Activated gamma-delta T cell treated with anti-CD3 and anti-CD28 coated beads, Interleukin-2, amount 50 U/mL, for 16 hours (primary cell): ENCODE measurements around the gene RNF215.
"Not testable (repeated sequence)": the region's sequence is repeated elsewhere in the genome, so short reads cannot be mapped to it uniquely, and the experiment has no call there.

Experiments used
- DNase-seq: peaks from one replicate; pipeline ENCODE4 v3.0.0-alpha.2; 2020; ENCODE audit warnings: low read depth

RNF215 gene

GRCh38 chr22:30420347-30421125, 33.3 kb upstream of the RNF215 start:
- no peak for DNase-seq

GRCh38 chr22:30416837-30417236, 29.6 kb upstream of the RNF215 start:
- no peak for DNase-seq

GRCh38 chr22:30416403-30416802, 29.2 kb upstream of the RNF215 start:
- no peak for DNase-seq

GRCh38 chr22:30414525-30415047, 27.4 kb upstream of the RNF215 start:
- no peak for DNase-seq

- no peak for DNase-seq
Measured at GRCh38 chr22:30413745-30414524, 26.7 kb upstream of the RNF215 start.

- no peak for DNase-seq
Measured at GRCh38 chr22:30413001-30413400, 25.8 kb upstream of the RNF215 start.

- no peak for DNase-seq
Measured at GRCh38 chr22:30411780-30412179, 24.6 kb upstream of the RNF215 start.

- no peak for DNase-seq
Measured at GRCh38 chr22:30408388-30409102, 21.3 kb upstream of the RNF215 start.

- DNase-seq = no peak
Measured at GRCh38 chr22:30406400-30406799, 19.2 kb upstream of the RNF215 start.

GRCh38 chr22:30405731-30406130, 18.5 kb upstream of the RNF215 start:
- DNase-seq = no peak

GRCh38 chr22:30404307-30404706, 17.1 kb upstream of the RNF215 start:
- no peak for DNase-seq

- DNase-seq = not testable (repeated sequence)
Measured at GRCh38 chr22:30402766-30403104, 15.5 kb upstream of the RNF215 start.

- no peak for DNase-seq
Measured at GRCh38 chr22:30402028-30402765, 15.0 kb upstream of the RNF215 start.

GRCh38 chr22:30401024-30401423, 13.8 kb upstream of the RNF215 start:
- DNase-seq = not testable (repeated sequence)

GRCh38 chr22:30400159-30400558, 12.9 kb upstream of the RNF215 start:
- no peak for DNase-seq

- no peak for DNase-seq
Measured at GRCh38 chr22:30399718-30400117, 12.5 kb upstream of the RNF215 start.

- no peak for DNase-seq
Measured at GRCh38 chr22:30398685-30399680, 11.8 kb upstream of the RNF215 start.

- no peak for DNase-seq
Measured at GRCh38 chr22:30397656-30398635, 10.7 kb upstream of the RNF215 start.

GRCh38 chr22:30396871-30397655, 9.9 kb upstream of the RNF215 start, which contains the start of gene SEC14L2:
Gene SEC14L2, plus strand, starts transcription at chr22:30397018. Its CDS starts 99 bp downstream, at chr22:30397117.
- peak; percentile 21 for DNase-seq
